Cardiac fibroblast (primary cell): ENCODE data around the gene ING5.
"Not testable (repeated sequence)": the region's sequence is repeated elsewhere in the genome, so short reads cannot be mapped to it uniquely, and the experiment has no call there.

Experiments used
- DNase-seq, 2 donors: peaks; one replicate each; pipeline versions ENCODE4 v3.0.0 to v3.0.0-alpha.2; 2010; ENCODE audit warnings: low read depth in 2 of 2
- H3K4me3 ChIP-seq, 2 donors: replicated peaks in 1 of 2; 1 replicate in 1 of 2; 2 replicates in 1 of 2; pipeline ENCODE4 v1.5.1; 2011; ENCODE audit warnings: low read depth in 2 of 2, low read length in 2 of 2, mild to moderate bottlenecking in 2 of 2, moderate library complexity in 1 of 2
- TF ChIP-seq, protein P1 (sequence below): IDR thresholded peaks from one replicate; pipeline ENCODE4 v1.5.1; 2011; ENCODE audit warnings: low read depth, mild to moderate bottlenecking, low read length, inconsistent platforms

The ING5 gene

DNA sequence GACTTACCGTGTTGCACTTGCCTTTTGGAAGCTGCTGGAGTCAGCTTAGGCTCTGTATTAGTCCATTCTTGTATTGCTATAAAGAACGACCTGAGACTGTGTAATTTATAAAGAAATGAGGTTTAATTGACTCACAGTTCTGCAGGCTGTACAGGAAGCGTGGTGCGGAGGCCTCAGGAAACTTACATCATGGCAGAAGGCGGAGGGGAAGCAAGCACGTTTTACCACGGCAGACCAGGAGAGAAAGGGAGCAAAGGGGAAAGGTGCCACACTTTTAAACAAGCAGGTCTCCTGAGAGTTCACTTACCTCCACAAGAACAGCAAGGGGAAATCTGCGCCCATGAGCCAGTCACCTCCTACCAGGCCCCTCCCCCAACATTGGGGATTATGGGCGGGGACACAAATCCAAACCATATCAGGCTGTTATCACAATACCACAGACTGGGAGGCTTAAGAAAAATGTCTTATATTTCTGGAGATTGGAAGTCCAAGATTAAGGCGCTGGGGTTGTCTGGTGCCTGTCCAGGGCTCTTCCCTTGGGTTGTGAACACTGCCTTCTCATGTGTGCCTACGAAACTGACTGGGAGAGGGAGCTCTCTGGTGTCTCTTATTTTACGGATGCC is 28.9 kb downstream of the ING5 start:
- no peak for DNase-seq
- TF ChIP-seq, protein P1, sequence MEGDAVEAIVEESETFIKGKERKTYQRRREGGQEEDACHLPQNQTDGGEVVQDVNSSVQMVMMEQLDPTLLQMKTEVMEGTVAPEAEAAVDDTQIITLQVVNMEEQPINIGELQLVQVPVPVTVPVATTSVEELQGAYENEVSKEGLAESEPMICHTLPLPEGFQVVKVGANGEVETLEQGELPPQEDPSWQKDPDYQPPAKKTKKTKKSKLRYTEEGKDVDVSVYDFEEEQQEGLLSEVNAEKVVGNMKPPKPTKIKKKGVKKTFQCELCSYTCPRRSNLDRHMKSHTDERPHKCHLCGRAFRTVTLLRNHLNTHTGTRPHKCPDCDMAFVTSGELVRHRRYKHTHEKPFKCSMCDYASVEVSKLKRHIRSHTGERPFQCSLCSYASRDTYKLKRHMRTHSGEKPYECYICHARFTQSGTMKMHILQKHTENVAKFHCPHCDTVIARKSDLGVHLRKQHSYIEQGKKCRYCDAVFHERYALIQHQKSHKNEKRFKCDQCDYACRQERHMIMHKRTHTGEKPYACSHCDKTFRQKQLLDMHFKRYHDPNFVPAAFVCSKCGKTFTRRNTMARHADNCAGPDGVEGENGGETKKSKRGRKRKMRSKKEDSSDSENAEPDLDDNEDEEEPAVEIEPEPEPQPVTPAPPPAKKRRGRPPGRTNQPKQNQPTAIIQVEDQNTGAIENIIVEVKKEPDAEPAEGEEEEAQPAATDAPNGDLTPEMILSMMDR: no peak
- H3K4me3 ChIP-seq: no peak overlapping the region

DNA sequence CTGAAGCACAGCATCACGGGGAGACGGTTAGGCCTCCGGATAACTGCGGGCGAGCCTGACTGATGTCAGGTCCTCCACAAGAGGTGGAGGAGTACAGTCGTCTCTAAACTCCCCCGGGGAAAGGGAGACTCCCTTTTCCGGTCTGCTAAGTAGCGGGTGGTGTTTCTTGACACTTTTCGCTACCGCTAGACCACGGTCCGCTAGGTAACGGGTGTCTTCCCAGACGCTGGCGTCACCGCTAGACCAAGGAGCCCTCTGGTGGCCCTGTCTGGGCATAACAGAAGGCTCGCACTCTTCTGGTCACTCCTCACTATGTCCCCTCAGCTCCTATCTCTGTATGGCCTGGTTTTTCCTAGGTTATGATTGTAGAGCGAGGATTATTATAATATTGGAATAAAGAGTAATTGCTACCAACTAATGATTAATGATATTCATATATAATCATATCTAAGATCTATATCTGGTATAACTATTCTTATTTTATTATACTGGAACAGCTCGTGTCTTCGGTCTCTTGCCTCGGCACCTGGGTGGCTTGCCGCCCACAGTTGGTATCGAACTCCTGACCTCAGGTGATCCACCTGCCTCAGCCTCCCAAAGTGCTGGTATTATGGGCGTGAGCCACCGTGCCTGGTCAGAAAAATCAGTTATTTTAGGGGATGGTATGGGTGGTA is 30.8 kb downstream of the ING5 start:
- TF ChIP-seq, protein P1: peak; percentile 40
- H3K4me3 ChIP-seq: not testable (repeated sequence)
- peak; percentile 37 to 62 for DNase-seq

DNA sequence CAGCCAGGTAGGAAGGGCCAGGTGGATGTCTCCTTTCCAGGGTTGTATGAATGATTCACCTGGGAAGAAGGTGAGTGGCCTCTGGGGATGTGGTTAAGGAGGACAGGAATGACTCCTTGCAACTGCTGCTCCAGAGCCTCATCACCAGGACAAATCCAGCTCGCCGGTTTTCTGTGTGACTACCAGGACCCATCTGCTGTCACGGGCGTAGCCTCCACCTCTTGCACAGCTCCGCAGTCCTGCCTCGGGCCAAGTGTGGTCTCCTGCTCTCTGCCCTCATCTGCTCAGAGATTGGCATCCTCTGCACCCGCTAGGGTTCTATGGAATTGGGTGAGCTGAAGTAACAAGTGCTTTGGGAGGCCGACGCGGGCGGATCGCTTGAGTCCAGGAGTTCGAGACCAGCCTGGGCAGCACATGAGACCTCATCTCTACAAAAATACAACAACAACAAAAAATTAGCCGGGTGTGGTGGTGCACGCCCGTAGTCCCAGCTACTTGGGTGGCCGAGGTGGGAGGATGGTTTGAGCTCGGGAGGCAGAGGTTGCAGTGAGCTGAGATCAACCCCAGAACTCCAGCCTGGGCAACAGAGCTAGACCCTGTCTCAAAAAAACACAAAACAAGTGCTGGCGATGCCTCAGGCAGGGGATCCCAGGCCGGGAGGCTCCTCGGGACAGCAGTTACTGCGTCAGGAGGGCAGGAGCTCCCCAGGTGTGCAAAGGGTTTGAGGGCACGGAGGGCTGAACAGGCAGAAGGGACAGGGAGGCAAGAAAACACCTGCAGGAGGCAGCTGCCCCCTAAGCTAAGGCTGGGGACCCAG is 31.8 kb downstream of the ING5 start:
- TF ChIP-seq, protein P1: no peak
- H3K4me3 ChIP-seq: peak overlapping the region; percentile 33 to 52
- DNase-seq: no peak

DNA sequence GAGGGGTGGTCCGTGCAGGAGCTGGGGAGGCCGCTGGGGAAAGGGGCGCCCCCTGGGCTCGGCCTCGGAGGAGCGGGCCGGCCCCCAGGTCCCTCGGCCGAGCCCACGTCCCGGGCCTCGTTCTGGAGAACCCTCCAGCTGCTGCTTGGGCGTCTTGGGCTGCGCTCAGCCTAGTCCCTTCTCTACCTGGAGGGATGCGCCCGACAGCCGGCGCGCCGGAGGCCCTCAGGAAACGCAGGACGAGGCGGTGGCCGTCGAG is 32.3 kb downstream of the ING5 start:
- peak overlapping the region; percentile 33 to 52 for H3K4me3 ChIP-seq
- TF ChIP-seq, protein P1: no peak
- DNase-seq: no peak

DNA sequence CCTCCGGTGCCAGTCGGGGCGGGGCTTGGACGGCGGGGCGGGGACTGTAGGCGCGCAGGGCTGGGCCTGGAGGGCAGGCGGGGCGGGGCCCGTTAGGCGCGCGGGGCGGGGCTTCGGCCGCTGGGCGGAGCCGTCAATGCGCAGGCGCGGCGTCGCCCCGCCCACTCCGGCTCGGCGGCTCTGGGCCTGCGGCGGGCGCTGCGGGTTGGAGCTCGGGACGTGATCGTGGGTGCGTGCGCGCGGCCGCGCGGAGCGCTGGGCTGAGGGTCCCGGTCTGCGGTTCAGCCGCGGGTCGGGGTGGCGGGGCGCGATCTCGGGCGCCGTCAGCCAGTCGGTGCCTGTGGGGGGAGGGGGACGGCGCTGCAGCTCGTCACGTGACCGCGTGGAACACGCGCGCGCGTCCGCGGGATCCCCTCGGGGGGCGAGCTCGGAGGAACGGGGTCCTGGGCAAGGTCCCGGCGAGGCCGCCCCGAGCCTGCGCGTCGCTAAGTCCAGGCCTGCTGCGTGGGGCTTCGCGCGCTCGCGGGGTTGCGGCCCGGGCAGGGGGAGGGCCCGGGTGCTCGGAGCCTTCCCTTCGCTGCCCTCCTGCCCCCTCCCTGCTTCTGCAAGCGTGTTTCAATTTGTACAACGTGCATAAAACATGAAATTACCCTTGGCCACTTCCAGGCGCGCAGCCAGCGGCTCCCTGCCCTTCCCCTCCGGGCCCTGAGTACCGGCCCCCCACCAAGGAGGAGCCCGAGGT is 32.8 kb downstream of the ING5 start, which contains the start of gene D2HGDH:
Gene D2HGDH (plus strand): TSS at position 164 of the 742 bp plus-strand sequence. CDS start 595 bp downstream, outside the sequence.
- H3K4me3 ChIP-seq: peak within 1 kb of the TSS; percentile 75
- DNase-seq: peak; percentile 81 to 87
- TF ChIP-seq, protein P1: no peak

DNA sequence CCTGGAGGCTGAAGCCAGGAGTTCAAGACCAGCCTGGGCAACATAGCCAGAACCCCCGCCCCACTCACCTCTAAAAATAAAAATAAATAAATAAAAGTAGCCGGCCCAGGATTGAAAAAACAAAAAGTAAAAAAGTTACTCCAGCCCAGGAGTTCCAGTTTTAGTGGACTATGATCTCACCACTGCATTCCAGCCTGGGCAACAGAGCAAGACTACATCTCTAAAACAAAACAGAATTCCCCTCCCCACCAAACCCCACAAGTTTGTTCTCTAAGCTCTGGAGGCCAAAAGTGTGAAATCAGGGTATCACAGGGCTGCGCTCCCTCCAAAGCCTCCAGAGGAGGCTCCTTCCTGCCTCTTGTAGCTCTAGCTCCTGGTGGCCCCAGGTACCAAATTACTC is 34.3 kb downstream of the ING5 start:
- TF ChIP-seq, protein P1: no peak
- H3K4me3 ChIP-seq: no peak overlapping the region
- no peak for DNase-seq
